NCI-H1436 (cell line): Measurements from ENCODE around the gene THOC1.

Source experiments
- DNase-seq: peaks from one replicate; lab custom pipeline; 2025; lab: John Stamatoyannopoulos, UW

The THOC1 gene

GRCh38 chr18:285817-286216 is 18.0 kb upstream of the THOC1 start:
- no peak for DNase-seq

GRCh38 chr18:275486-275885 is 7.6 kb upstream of the THOC1 start:
- no peak for DNase-seq

GRCh38 chr18:274313-274712 is 6.5 kb upstream of the THOC1 start:
- no peak for DNase-seq

GRCh38 chr18:273525-273924 is 5.7 kb upstream of the THOC1 start:
- no peak for DNase-seq

GRCh38 chr18:272650-273049 is 4.8 kb upstream of the THOC1 start:
- DNase-seq = no peak

DNA sequence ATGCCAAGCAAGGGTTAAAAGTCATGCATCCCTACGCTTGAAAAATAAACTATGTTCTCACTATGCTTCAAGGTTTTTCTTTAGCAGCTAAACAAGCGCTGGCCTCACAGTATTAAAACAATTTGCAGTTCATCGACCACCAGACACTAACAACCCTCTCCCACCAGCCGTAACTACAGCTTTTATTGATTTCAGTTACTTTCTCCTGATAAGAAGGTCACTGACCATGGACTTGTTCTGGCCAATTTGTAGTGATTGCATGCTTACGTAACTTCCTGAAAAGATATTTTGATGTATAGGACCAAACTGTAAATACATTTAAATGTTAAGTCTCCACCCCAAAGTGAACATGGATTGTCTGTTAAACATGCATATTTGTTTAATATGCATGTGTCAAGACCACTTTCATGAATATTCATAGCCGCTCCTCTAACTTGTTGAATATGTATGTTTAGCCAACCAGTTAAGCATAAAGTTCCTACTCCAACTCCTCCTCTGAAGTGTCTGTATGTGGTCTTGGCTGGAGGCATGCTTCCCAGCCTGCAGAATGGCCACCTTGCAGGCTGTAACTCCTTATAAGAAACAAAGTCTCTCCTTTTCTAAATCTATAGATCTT is 1.7 kb upstream of the THOC1 start:
- DNase-seq = no peak

DNA sequence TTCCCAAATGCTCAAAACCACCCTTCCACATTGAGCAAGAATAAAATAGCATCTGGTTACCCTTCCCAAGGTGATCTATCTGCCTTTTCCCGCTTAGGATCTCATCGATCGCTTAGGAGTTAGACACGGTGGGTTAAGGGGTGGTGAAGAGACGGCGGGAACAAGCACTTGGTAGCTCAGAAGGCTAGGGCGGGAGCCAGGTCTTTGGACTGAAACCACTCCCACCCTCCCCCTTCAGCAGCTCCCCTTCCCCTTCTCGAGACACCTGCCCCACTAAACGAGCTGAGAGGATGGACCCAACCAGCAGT is 513 bp downstream of the THOC1 start:
- peak; percentile 50 for DNase-seq

- no peak for DNase-seq
These were observed 6.3 kb downstream of the THOC1 start for GRCh38 chr18:261398-262073.

DNA sequence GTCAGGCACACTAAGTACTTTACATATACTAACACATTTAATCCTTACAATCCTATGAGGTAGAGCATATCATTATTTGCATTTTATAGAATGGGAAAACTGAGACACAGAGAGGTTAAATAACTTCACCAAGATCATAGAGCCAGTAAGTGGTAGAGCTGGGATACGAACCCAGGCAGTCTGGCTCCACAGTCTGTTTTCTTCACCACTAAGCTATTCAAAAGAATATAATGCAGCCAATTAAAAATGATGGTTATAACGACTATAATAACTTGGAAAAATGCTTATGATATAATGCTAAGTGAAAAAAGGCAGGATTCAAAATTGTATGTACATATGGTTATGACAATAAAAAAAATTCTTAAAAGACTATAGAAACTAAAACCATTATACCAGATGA is 7.3 kb downstream of the THOC1 start:
- DNase-seq = no peak

DNA sequence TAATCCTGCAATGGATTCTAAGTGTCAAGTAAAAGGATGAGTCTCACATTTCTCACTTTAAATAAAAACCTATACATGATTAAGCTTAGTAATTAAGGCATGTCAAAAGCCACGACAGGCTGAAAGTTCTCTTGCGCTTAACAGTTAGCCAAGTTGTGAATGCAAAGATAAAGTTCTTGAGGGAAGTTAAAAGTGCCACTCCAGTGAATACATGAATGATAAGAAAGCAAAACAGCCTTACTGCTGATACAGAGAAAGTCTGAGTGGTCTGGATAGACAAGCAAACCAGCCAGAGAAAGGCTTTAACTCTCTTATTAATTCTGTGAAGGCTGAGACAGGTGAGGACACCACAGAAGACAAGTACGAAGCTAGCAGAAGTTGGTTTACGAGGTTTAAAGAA is 12.7 kb downstream of the THOC1 start:
- DNase-seq = no peak

- no peak for DNase-seq
These were observed 14.7 kb downstream of the THOC1 start for GRCh38 chr18:253121-253520.

DNA sequence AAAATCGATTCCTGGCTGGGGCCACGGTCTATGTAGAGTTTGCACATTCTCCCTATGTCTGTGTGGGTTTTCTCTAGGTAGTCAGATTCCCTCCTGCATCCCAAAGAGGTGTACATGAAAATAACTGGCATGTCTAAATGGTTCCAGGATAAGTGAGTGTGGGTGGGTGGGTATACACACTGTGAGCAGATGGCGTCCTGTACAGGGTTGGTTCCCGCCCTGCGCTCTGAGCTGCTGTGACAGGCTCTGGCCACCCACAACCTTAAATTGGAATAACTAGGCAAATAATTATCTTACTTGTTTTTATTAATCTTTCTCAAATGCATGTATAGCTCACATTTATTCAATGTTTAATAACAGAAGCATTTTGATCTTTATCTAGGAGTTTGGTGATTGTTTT is 16.3 kb downstream of the THOC1 start:
- no peak for DNase-seq

- no peak for DNase-seq
These were observed 17.2 kb downstream of the THOC1 start for GRCh38 chr18:250685-251084.

GRCh38 chr18:248053-248452 is 19.8 kb downstream of the THOC1 start:
- no peak for DNase-seq

DNA sequence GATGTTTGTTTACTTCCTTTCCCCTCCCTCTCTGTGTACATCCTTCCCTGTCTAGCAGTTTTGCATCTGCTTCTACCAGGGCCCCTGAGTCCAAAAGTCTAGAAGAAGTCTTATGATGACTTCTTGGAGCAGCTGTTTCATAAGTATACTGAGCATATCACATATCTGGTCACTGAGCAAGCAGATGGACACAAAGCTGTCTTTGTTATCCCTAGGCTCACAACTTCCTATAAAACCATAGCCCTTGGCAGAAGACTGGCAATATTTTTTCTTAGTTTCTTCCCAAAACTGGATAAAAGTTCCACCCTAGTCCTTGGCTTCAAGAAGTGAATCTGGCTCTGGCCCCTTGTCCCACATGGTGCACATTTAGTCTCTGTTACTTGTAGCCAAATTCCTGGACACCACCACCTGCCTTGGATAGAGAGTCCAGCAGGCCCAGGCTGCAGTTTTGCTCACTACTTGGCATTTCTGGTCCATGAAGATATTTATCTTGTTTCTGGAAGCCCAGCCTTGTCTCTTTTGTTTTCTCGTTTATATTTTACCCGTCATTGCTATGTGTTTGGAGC is 22.5 kb downstream of the THOC1 start:
- DNase-seq = no peak

GRCh38 chr18:240175-240574 is 27.7 kb downstream of the THOC1 start:
- DNase-seq = no peak

DNA sequence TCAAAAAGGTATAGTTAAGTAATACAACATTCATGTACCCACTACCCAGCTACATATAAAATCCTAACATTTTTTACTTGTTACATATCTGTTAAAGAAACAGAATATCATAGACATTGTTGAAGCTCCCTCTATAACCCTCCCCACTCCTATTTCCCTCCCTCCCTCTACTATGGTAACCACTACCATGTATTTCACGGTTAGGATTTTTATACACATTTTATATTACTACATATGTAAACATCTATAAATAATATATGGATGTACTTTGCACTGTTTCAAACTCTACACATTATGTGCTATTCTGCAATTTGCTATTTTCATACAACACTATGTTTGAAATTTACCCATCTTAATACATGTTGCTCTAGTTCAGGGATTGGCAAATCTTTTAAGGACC is 36.3 kb downstream of the THOC1 start:
- DNase-seq = no peak

DNA sequence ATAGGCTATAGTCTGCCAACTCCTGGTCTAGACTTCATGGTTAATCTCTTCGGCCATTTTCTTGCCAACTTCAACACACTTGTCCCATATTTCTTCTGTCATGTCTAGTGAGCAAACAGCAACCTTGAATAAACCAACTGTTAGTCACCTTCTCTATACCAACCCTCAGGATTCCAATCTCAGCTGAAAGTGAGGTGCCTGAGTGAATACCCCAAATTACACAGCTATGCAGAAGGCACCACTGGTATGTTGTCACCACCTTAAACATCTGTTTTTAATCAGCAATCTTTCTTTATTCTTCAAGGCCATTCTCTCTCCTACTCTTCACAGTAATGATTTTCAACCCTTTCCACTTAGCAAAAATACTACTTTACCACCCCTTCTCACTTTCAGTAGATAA is 39.3 kb downstream of the THOC1 start:
- DNase-seq = no peak

GRCh38 chr18:227902-228301 is 39.9 kb downstream of the THOC1 start:
- DNase-seq = no peak

DNA sequence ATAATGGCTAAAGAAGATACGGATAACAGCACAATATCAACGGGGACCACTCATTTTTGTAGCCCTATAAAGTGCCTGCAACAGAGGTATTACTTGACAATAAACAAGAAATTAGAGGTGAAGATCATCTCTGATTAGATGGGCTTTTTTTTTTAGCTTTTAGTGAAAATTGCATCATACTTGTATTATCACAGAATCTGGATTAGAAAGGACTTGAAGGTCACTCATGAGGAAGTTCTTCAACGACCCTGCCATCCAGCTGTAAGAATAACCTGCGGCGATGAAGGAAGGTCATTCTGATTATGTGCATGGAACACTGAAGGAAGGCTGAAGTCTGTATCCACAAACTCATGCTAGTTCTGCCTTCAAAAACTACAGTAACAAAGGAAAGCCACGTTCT is 40.5 kb downstream of the THOC1 start:
- no peak for DNase-seq

DNA sequence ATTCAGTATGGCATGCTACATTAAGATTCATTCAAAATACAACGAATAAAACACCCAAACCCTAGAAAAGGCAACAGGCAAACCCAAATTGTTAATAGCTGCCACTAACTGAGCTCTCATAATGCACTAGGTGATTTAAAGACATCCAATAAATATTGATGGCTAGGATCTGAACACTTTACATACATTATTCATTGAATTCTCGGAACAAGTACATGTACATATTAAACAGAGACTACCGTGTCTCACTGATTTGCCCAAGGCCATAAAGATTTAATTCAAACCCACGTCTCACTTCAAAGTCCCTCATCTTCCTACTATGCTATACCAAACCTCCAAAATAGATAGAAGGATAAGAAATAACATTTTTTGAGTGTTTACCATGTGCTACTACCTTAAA is 42.1 kb downstream of the THOC1 start:
- DNase-seq = no peak

DNA sequence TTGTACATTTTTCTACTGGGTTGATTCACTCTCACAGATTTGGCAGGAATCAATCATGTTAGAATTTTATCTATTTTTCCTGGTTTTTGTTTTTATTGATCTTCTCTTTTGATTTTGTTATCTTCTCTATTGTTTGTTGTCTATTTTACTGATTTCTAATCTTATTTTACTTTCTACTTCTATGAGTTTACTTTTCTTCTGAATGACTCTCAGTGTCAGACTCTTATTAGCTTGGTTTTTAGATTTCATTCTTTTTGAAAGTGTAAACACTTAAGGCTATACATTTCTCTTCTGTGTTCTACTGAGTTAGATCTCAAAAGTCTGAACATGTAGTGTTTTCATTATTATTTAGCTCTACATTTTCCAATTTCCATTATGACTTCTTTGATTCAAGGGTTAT is 47.1 kb downstream of the THOC1 start:
- DNase-seq = no peak

GRCh38 chr18:217532-218336 is 50.1 kb downstream of the THOC1 start:
- DNase-seq = no peak
